ENCODE results near the gene CXCL1. TPM values are rescaled to one million over a fixed set of nuclear protein-coding genes. Genes with fewer than 3 reads are reported as not detected.

The CXCL1 gene
- total RNA-seq, 1 donor from 2014 or later: not detected

DNA sequence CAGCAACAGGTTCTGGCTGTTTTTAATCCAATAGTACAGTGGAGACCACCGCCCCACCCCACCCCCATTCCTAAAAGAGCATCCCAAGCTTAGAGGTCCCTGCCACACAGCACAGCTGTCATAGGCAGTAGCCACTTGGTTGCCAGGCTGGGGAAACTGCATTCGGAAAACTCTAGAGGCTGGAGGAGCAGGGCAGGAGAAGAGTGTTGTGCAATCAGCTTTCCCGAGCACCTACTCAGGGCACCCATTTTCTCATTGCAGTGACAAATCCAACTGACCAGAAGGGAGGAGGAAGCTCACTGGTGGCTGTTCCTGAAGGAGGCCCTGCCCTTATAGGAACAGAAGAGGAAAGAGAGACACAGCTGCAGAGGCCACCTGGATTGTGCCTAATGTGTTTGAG lies 1.1 kb downstream of the CXCL1 start:
- H3K4me1 Mint-ChIP-seq: peaks cover 5% of the 10 kb centered on the region
- H3K27me3 Mint-ChIP-seq (ENCODE audit: low read depth): peaks cover 68% of the 10 kb centered on the region

DNA sequence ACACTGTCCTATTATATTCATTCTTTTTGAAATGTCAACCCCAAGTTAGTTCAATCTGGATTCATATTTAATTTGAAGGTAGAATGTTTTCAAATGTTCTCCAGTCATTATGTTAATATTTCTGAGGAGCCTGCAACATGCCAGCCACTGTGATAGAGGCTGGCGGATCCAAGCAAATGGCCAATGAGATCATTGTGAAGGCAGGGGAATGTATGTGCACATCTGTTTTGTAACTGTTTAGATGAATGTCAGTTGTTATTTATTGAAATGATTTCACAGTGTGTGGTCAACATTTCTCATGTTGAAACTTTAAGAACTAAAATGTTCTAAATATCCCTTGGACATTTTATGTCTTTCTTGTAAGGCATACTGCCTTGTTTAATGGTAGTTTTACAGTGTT lies 1.6 kb downstream of the CXCL1 start:
- TF ChIP-seq, protein P1, sequence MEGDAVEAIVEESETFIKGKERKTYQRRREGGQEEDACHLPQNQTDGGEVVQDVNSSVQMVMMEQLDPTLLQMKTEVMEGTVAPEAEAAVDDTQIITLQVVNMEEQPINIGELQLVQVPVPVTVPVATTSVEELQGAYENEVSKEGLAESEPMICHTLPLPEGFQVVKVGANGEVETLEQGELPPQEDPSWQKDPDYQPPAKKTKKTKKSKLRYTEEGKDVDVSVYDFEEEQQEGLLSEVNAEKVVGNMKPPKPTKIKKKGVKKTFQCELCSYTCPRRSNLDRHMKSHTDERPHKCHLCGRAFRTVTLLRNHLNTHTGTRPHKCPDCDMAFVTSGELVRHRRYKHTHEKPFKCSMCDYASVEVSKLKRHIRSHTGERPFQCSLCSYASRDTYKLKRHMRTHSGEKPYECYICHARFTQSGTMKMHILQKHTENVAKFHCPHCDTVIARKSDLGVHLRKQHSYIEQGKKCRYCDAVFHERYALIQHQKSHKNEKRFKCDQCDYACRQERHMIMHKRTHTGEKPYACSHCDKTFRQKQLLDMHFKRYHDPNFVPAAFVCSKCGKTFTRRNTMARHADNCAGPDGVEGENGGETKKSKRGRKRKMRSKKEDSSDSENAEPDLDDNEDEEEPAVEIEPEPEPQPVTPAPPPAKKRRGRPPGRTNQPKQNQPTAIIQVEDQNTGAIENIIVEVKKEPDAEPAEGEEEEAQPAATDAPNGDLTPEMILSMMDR (conservative IDR thresholded peaks at IDR 0.05): no peak
- Mint-ChIP-seq H3K4me1 (peaks cover 5% of the 10 kb centered on the region), H3K27ac (ENCODE audit: unreplicated experiment) (no peak overlapping the region), H3K4me3 (peak overlapping the region; percentile 62), H3K36me3 (ENCODE audit: low read depth) (no peaks in the 10 kb centered on the region), H3K27me3 (ENCODE audit: low read depth) (peaks cover 65% of the 10 kb centered on the region), H3K9me3 (no peaks in the 10 kb centered on the region)
- DNase-seq (ENCODE audit: low read depth, low spot score): no peak

More for the DNA sequence above, 1.1 kb downstream of the CXCL1 start:
- Mint-ChIP-seq H3K4me3 (peak overlapping the region; percentile 83), H3K9me3 (no peaks in the 10 kb centered on the region), H3K36me3 (ENCODE audit: low read depth) (no peaks in the 10 kb centered on the region), H3K27ac (ENCODE audit: unreplicated experiment) (no peak overlapping the region)
- TF ChIP-seq, protein P1 (conservative IDR thresholded peaks at IDR 0.05): no peak
- DNase-seq (ENCODE audit: low read depth, low spot score): no peak

DNA sequence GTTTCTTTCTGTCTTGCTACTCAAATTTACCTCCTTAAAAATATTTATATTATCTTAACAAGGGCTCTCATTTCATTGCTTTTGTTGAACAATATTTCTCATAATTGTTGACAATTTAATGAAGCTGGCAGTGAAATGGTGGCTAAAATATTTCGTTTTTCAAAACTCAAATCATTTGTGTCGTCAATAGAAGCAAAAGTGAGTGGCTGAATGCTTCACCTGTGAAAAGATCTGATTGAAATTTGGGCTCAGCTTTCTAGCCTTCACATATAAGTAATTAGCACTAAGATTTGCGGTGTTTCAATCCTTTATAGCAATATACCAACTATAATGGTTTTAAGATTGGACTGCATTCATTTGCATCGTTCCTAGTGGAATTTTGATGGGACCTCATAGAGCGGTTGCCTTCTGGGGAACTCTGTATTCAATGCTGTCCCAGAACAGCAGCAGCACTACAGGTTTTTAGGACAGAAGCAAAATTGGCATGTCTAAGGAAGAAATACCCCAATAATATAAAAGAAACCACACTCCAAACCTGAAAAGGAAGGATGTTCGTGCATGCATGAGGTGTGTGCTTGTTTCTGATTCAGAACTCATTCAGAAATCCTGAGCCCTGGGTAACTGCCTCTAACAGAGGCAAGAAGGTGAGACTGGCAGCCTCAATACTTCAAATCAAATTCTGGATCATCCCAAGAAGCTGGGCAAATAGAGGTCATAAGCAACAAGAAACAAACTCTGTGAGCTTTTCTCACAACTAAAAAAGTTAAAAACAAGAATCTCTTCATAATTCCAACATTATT lies 2.5 kb downstream of the CXCL1 start:
- peaks cover 64% of the 10 kb centered on the region for H3K27me3 Mint-ChIP-seq (ENCODE audit: low read depth)
- H3K4me1 Mint-ChIP-seq: peaks cover 5% of the 10 kb centered on the region
- no peak overlapping the region for H3K27ac Mint-ChIP-seq (ENCODE audit: unreplicated experiment)
- no peaks in the 10 kb centered on the region for H3K36me3 Mint-ChIP-seq (ENCODE audit: low read depth)
- DNase-seq (ENCODE audit: low read depth, low spot score): no peak
- no peak overlapping the region for H3K4me3 Mint-ChIP-seq
- no peaks in the 10 kb centered on the region for H3K9me3 Mint-ChIP-seq
- TF ChIP-seq, protein P1 (conservative IDR thresholded peaks at IDR 0.05): no peak

DNA sequence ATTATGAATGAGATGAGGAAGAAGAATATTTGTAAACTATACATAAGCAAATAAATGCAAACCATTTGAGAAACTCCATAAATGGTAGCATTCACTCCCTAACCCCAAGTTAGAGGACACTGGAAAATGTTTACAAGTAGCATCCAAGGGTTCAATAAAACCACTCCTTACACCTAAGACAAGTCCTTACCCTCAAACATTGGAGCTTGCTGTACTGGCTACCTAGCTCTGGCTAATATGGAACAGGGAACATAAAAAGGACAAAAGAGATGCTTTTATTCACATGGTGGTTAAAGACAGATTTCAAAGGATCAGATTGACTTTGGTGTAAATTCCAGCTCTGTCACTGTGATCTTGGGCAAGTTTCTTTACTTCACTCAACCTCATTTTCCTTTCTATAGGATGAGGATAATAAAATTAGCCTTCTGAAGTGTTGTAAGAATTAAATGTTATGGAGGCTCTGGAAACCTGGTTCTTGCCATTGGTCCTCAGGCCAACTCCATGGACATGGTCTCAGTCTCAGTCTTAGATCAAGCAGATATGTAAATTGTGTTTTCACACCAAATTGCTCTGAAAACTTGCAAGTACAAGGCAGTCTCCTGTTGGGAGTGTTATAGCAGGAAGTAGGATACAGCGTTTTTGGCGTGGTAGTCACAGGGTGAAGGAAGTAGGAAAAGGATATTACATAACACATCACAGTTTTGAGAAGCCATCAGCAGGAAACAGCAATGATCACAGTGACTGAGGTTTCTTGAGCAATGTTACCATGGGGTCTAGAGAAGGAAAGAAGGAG lies 3.3 kb downstream of the CXCL1 start:
- Mint-ChIP-seq H3K4me1 (peaks cover 5% of the 10 kb centered on the region), H3K27ac (ENCODE audit: unreplicated experiment) (no peak overlapping the region), H3K36me3 (ENCODE audit: low read depth) (no peaks in the 10 kb centered on the region), H3K9me3 (no peaks in the 10 kb centered on the region), H3K4me3 (no peak overlapping the region), H3K27me3 (ENCODE audit: low read depth) (peaks cover 60% of the 10 kb centered on the region)
- no peak for DNase-seq (ENCODE audit: low read depth, low spot score)
- TF ChIP-seq, protein P1 (conservative IDR thresholded peaks at IDR 0.05): no peak

DNA sequence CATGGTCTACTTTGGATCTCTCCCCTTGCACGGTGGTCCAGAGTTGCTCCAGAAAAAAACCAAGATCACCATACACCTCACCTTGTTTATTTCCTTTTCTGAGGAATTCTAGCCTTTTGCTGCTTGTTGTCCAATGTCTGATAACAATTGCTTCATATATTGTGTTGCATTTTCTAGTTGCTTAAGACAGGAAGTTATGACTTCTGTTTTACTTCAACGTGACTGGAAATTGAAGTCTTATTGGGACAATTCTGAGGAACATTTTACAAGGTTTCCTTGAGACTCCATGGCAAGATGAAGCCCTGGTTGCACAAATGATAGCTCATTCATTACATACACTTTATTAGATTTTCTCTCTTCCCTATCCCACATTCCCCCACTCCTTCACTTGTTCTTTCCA lies 5.2 kb downstream of the CXCL1 start:
- TF ChIP-seq, protein P1 (conservative IDR thresholded peaks at IDR 0.05): no peak
- Mint-ChIP-seq H3K9me3 (no peaks in the 10 kb centered on the region), H3K4me3 (no peak overlapping the region), H3K4me1 (peaks cover 5% of the 10 kb centered on the region), H3K27ac (ENCODE audit: unreplicated experiment) (no peak overlapping the region), H3K27me3 (ENCODE audit: low read depth) (peaks cover 51% of the 10 kb centered on the region), H3K36me3 (ENCODE audit: low read depth) (no peaks in the 10 kb centered on the region)
- DNase-seq (ENCODE audit: low read depth, low spot score): no peak

All from neural crest cell (in vitro differentiated cells).